Peyer's patch (tissue), 4 donors: ENCODE data around the gene TDRD7.

ENCODE experiments used
- CTCF ChIP-seq, 6 experiments: fragments of 450-650 bp in 4 of 6; fragments of 200-600 bp in 2 of 6; sonication (generic) in 1 of 6; IDR thresholded peaks; one replicate each; pipeline ENCODE4 v1.5.1; 2017 to 2019; ENCODE audit warnings: antibody characterized with exemption in 6 of 6, mild to moderate bottlenecking in 3 of 6, moderate library complexity in 1 of 6
- POLR2A ChIP-seq, 2 donors: fragments of 450-650 bp; IDR thresholded peaks; one replicate each; pipeline ENCODE4 v1.5.1; 2017; ENCODE audit warnings: antibody characterized with exemption in 2 of 2, mild to moderate bottlenecking in 2 of 2, moderate library complexity in 2 of 2

DNA sequence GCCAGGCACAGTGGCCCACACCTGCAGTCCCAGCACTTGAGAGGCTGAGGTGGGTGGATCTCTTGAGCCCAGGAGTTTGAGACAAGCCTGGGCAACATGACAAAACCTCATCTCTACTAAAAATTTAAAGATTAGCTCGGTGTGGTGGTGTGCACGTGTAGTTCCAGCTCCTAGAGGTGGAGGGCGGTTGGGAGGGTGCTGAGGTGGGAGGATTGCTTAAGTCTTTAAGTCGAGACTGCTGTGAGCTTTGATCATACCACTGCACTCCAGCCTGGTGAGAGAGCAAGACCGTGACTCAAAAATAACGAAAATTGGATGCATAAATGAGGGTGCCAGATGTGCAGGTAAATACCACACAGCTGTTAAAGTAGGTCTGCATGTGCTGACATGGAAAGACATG is 39.3 kb upstream of the TDRD7 start:
- TF ChIP-seq POLR2A (IDR thresholded peaks at IDR 0.05) (no peak), CTCF (IDR thresholded peaks at IDR 0.05) (peak in 3 of 6 experiments; percentile 8 to 22 (median 16))
